Muscle of leg (tissue), 11 donors: ENCODE results near the gene AIF1. TPM values are rescaled to one million over a fixed set of nuclear protein-coding genes. Genes with fewer than 3 reads are reported as not detected.

Experiments
- DNase-seq: peaks from one replicate; pipeline ENCODE4 v3.0.0; 2013
- H3K27ac ChIP-seq: one replicate; pipeline ENCODE4 v1.5.1; 2013; ENCODE audit warnings: mild to moderate bottlenecking, low read length, control low read depth
- H3K27me3 ChIP-seq: one replicate; pipeline ENCODE4 v1.6.1; 2013; ENCODE audit warnings: low read length; ENCODE audit not compliant: control insufficient read depth, insufficient read depth
- H3K36me3 ChIP-seq: one replicate; pipeline ENCODE4 v1.6.1; 2013; ENCODE audit warnings: low read length; ENCODE audit not compliant: control insufficient read depth, insufficient read depth
- H3K4me1 ChIP-seq: one replicate; pipeline ENCODE4 v1.6.1; 2013; ENCODE audit warnings: low read length; ENCODE audit not compliant: control insufficient read depth, insufficient read depth
- H3K4me3 ChIP-seq: one replicate; pipeline ENCODE4 v1.5.1; 2013; ENCODE audit warnings: low read length, control low read depth
- H3K9me3 ChIP-seq: replicated peaks from 2 replicates; pipeline ENCODE4 v1.6.1; 2013; ENCODE audit warnings: low read depth, low read length; ENCODE audit not compliant: control insufficient read depth
- WGBS: methylation state at CpG from one replicate; pipeline ENCODE4 v1.1.5; 2013; ENCODE audit warnings: missing lambda C conversion rate; ENCODE audit not compliant: insufficient coverage; 5-methylcytosine and 5-hydroxymethylcytosine counted together
- polyA plus RNA-seq, 8 donors: library from polyadenylated mRNA; unstranded; fragments of 120-200 nt; gene quantifications; one replicate each; pipeline versions ENCODE4 v1.2.1 to v1.2.3, GENCODE V29; 2013; ENCODE audit warnings: inconsistent platforms in 1 of 8, low replicate concordance in 1 of 8; ENCODE audit not compliant: insufficient read length in 8 of 8, insufficient read depth in 1 of 8
- total RNA-seq: library from RNA; stranded (reverse); fragments of 120-200 nt; gene quantifications from one replicate; pipeline ENCODE4 v1.2.4, GENCODE V29; 2013

AIF1 gene
- total and polyA plus RNA-seq, 9 donors, result 18.7 to 29.5 (median 21.8) TPM

DNA sequence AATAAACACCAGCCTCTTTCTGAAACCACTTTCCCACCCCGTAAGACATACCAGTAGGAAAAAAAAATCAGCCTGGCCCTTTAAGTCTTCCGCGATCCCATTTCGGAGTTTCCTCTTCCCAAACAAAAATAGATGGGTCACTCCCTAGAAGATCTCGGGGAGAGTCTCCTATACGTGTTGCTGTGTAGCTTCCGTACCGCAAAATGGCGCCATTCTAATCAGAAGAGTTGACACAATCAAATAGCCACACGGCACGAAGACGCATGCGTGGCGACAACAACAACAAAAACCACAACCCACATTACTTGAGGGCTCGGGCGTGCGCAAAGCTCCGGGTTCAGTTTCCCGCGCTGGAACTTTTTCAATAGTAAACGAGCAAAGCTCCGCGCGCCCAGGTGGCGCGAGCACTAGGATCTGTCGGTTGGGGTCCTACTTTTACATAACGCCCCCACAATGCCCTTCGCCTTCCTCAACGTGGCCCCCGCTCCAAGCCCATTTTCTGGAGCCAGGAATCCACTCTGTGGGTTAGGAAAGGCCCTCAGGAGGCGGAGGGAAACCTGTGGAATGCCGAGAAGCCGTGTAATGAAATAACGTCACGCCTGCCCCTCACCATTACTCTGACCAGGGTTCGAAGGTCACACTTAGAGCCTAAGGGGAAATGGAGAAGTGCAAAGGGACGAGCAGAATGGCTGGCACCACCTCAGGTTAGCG, 49.9 kb downstream of the AIF1 start, which contains the start of gene GPANK1:
TSS of gene GPANK1 (minus strand) at position 208 of the 711 bp plus-strand sequence. CDS start 519 bp downstream, outside the sequence.
- Histone ChIP-seq H3K4me1 (peaks cover 29% of the 10 kb centered on the region), H3K9me3 (no peaks in the 10 kb centered on the region), H3K27me3 (no peaks in the 10 kb centered on the region), H3K27ac (peak within 1 kb of the TSS; percentile 100), H3K36me3 (peaks cover 58% of the 10 kb centered on the region), H3K4me3 (peak within 1 kb of the TSS; percentile 70)
- DNase-seq, result peak; percentile 99
- 0% methylated on average over 27 of the region's 39 CpGs for WGBS

DNA sequence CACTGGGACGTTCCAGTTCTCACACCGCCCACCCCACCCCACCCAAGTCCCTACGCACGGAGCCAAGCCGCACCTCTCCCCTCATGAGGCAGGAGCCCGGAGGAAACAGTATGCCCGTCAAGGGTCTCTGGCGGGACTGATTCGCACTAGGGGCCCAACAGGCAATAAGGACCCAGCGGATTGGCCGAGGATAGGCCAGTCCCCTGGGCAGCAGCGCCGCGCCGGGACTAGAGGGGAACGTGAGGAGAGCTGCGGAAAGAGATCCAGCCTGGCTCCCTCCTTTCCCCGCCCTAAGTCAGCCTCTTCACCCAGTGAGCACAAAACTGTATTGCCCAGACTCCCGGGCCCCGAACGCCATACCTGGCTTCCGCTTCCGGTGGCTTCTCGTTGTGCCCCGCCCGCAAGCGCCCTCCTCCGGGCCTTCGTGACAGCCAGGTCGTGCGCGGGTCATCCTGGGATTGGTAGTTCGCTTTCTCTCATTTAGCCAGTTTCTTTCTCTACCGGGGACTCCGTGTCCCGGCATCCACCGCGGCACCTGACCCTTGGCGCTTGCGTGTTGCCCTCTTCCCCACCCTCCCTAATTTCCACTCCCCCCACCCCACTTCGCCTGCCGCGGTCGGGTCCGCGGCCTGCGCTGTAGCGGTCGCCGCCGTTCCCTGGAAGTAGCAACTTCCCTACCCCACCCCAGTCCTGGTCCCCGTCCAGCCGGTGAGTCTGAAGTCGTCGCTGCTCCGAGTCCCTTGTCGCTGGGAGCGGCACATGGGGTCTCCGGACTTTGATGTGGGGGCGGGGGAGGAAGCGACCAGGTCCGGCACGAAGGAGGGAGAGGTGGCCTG, 50.7 kb downstream of the AIF1 start, which contains the start of gene CSNK2B:
TSS of gene CSNK2B (plus strand) at position 580 of the 836 bp plus-strand sequence. CDS start 752 bp downstream, outside the sequence.
- Histone ChIP-seq H3K36me3 (peaks cover 66% of the 10 kb centered on the region), H3K27ac (peak within 1 kb of the TSS; percentile 100), H3K9me3 (no peaks in the 10 kb centered on the region), H3K4me3 (peak within 1 kb of the TSS; percentile 70), H3K27me3 (no peaks in the 10 kb centered on the region), H3K4me1 (peaks cover 26% of the 10 kb centered on the region)
- 0% methylated on average over 41 of the region's 63 CpGs for WGBS
- DNase-seq, result peak; percentile 100

DNA sequence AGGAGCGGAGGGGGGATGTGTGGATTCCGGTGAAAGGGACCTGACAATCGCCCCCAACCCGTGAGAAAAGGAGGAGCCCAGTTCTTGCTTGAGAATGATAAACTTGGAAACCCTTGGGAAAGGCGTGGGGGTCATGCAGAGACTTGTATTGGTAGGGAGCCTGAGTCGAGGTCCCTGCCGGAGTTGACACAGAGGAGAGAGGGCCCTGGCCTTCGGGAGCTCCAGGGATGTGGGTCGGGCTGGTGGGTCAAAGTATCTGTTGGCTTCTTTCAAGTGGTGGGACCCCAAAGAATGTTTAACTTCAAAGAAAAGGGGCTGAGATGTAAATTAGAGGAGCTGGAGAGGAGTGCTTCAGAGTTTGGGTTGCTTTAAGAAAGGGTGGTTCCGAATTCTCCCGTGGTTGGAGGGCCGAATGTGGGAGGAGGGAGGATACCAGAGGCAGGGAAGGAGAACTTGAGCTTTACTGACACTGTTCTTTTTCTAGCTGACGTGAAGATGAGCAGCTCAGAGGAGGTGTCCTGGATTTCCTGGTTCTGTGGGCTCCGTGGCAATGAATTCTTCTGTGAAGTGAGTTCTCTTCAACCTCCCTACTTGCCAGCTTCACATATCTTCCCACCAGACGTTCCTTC, 51.4 kb downstream of the AIF1 start:
- peaks cover 73% of the 10 kb centered on the region for H3K36me3 ChIP-seq
- WGBS, result 5% methylated on average over 14 of the region's 15 CpGs
- no peak for DNase-seq
- H3K27me3 ChIP-seq, result no peaks in the 10 kb centered on the region
- H3K4me1 ChIP-seq, result peaks cover 22% of the 10 kb centered on the region
- H3K9me3 ChIP-seq, result no peaks in the 10 kb centered on the region
- peak overlapping the region; percentile 60 for H3K27ac ChIP-seq
- H3K4me3 ChIP-seq, result peak overlapping the region; percentile 70

Other genes with a start within 250 kb of the AIF1 start
Only the 30 nearest of the 35 such genes appear.
- 0.75 TPM for gene MICB, start 117.1 kb upstream of the AIF1 start, total RNA-seq
- gene MICB, start 117.1 kb upstream of the AIF1 start, polyA plus RNA-seq, result 1 to 10 TPM in 4 of 8 donors, under 1 TPM in 4; 0.39 to 1.4 (median 1.0) TPM
- not detected for gene MCCD1, start 86.3 kb upstream of the AIF1 start, total RNA-seq
- not detected for gene MCCD1, start 86.3 kb upstream of the AIF1 start, polyA plus RNA-seq
- 354 TPM for gene DDX39B, start 73.2 kb upstream of the AIF1 start, total RNA-seq
- gene DDX39B, start 73.2 kb upstream of the AIF1 start, polyA plus RNA-seq, result 100 to 1,000 TPM; 311 to 433 (median 373) TPM
- 1.4 TPM for gene ATP6V1G2, start 68.6 kb upstream of the AIF1 start, total RNA-seq
- 1 to 10 TPM; 2.1 to 5.6 (median 4.6) TPM for gene ATP6V1G2, start 68.6 kb upstream of the AIF1 start, polyA plus RNA-seq
- 19.1 TPM for gene NFKBIL1, start 67.6 kb upstream of the AIF1 start, total RNA-seq
- gene NFKBIL1, start 67.6 kb upstream of the AIF1 start, polyA plus RNA-seq, result 10 to 100 TPM; 16.3 to 20.6 (median 17.2) TPM
- gene LTA, start 42.9 kb upstream of the AIF1 start, total RNA-seq, result 0.04 TPM
- under 1 TPM in 5 of 8 donors, not detected in 3; 0.12 to 0.26 (median 0.19) TPM for gene LTA, start 42.9 kb upstream of the AIF1 start, polyA plus RNA-seq
- gene TNF, start 39.7 kb upstream of the AIF1 start, total RNA-seq, result 0.22 TPM
- under 1 TPM in 6 of 8 donors, not detected in 2; 0.08 to 0.80 (median 0.25) TPM for gene TNF, start 39.7 kb upstream of the AIF1 start, polyA plus RNA-seq
- gene LTB, start 32.8 kb upstream of the AIF1 start, total RNA-seq, result 0.58 TPM
- 1 to 10 TPM; 1.1 to 2.9 (median 2.3) TPM for gene LTB, start 32.8 kb upstream of the AIF1 start, polyA plus RNA-seq
- gene LST1, start 29.0 kb upstream of the AIF1 start, total RNA-seq, result 9.0 TPM
- gene LST1, start 29.0 kb upstream of the AIF1 start, polyA plus RNA-seq, result 1 to 10 TPM; 5.0 to 7.7 (median 6.8) TPM
- not detected for gene NCR3, start 22.2 kb upstream of the AIF1 start, total RNA-seq
- gene NCR3, start 22.2 kb upstream of the AIF1 start, polyA plus RNA-seq, result under 1 TPM in 1 of 8 donors, not detected in 7; 0.14 TPM
- gene PRRC2A, start 5.5 kb downstream of the AIF1 start, total RNA-seq, result 51.3 TPM
- 100 to 1,000 TPM; 124 to 175 (median 153) TPM for gene PRRC2A, start 5.5 kb downstream of the AIF1 start, polyA plus RNA-seq
- gene BAG6, start 37.4 kb downstream of the AIF1 start, total RNA-seq, result 150 TPM
- gene BAG6, start 37.4 kb downstream of the AIF1 start, polyA plus RNA-seq, result 100 to 1,000 TPM; 170 to 229 (median 214) TPM
- gene APOM, start 40.7 kb downstream of the AIF1 start, total RNA-seq, result 2.6 TPM
- 1 to 10 TPM; 3.5 to 8.5 (median 4.1) TPM for gene APOM, start 40.7 kb downstream of the AIF1 start, polyA plus RNA-seq
- 17.1 TPM for gene C6orf47, start 45.5 kb downstream of the AIF1 start, total RNA-seq
- gene C6orf47, start 45.5 kb downstream of the AIF1 start, polyA plus RNA-seq, result 10 to 100 TPM; 13.7 to 18.9 (median 14.7) TPM
- gene GPANK1, start 49.8 kb downstream of the AIF1 start, total RNA-seq, result 9.8 TPM
- 10 to 100 TPM; 13.8 to 19.0 (median 15.7) TPM for gene GPANK1, start 49.8 kb downstream of the AIF1 start, polyA plus RNA-seq
- 107 TPM for gene CSNK2B, start 50.8 kb downstream of the AIF1 start, total RNA-seq
- gene CSNK2B, start 50.8 kb downstream of the AIF1 start, polyA plus RNA-seq, result 100 to 1,000 TPM; 127 to 175 (median 140) TPM
- gene LY6G5B, start 54.7 kb downstream of the AIF1 start, total RNA-seq, result 4.9 TPM
- 10 to 100 TPM in 5 of 8 donors, 1 to 10 TPM in 3; 5.8 to 16.7 (median 12.8) TPM for gene LY6G5B, start 54.7 kb downstream of the AIF1 start, polyA plus RNA-seq
- 0.80 TPM for gene LY6G5C, start 65.8 kb downstream of the AIF1 start, total RNA-seq
- 1 to 10 TPM in 7 of 8 donors, under 1 TPM in 1; 0.70 to 3.9 (median 2.2) TPM for gene LY6G5C, start 65.8 kb downstream of the AIF1 start, polyA plus RNA-seq
- gene ABHD16A, start 88.1 kb downstream of the AIF1 start, total RNA-seq, result 50.8 TPM
- 10 to 100 TPM; 42.0 to 55.8 (median 44.9) TPM for gene ABHD16A, start 88.1 kb downstream of the AIF1 start, polyA plus RNA-seq
- gene LY6G6F, start 91.6 kb downstream of the AIF1 start, total RNA-seq, result not detected
- not detected for gene LY6G6F, start 91.6 kb downstream of the AIF1 start, polyA plus RNA-seq
- 0.58 TPM for gene LY6G6D, start 100.1 kb downstream of the AIF1 start, total RNA-seq
- gene LY6G6D, start 100.1 kb downstream of the AIF1 start, polyA plus RNA-seq, result 1 to 10 TPM in 1 of 8 donors, under 1 TPM in 4, not detected in 3; 0.31 to 1.7 (median 0.75) TPM
- gene LY6G6C, start 106.5 kb downstream of the AIF1 start, total RNA-seq, result 0.09 TPM
- gene LY6G6C, start 106.5 kb downstream of the AIF1 start, polyA plus RNA-seq, result 1 to 10 TPM in 1 of 8 donors, under 1 TPM in 6, not detected in 1; 0.15 to 1.2 (median 0.37) TPM
- 0.09 TPM for gene MPIG6B, start 108.1 kb downstream of the AIF1 start, total RNA-seq
- 1 to 10 TPM in 1 of 8 donors, under 1 TPM in 7; 0.44 to 1.2 (median 0.74) TPM for gene MPIG6B, start 108.1 kb downstream of the AIF1 start, polyA plus RNA-seq
- 101 TPM for gene DDAH2, start 114.1 kb downstream of the AIF1 start, total RNA-seq
- gene DDAH2, start 114.1 kb downstream of the AIF1 start, polyA plus RNA-seq, result 100 to 1,000 TPM; 111 to 147 (median 135) TPM
- gene CLIC1, start 121.3 kb downstream of the AIF1 start, total RNA-seq, result 219 TPM
- 100 to 1,000 TPM; 117 to 177 (median 152) TPM for gene CLIC1, start 121.3 kb downstream of the AIF1 start, polyA plus RNA-seq
- gene MSH5, start 124.8 kb downstream of the AIF1 start, total RNA-seq, result 9.1 TPM
- 10 to 100 TPM in 6 of 8 donors, 1 to 10 TPM in 2; 5.3 to 20.8 (median 11.5) TPM for gene MSH5, start 124.8 kb downstream of the AIF1 start, polyA plus RNA-seq
- 2.7 TPM for gene SAPCD1, start 147.4 kb downstream of the AIF1 start, total RNA-seq
- 1 to 10 TPM; 1.4 to 6.3 (median 2.9) TPM for gene SAPCD1, start 147.4 kb downstream of the AIF1 start, polyA plus RNA-seq
- 1.2 TPM for gene VWA7, start 162.1 kb downstream of the AIF1 start, total RNA-seq
- 1 to 10 TPM in 7 of 8 donors, under 1 TPM in 1; 0.71 to 2.1 (median 1.6) TPM for gene VWA7, start 162.1 kb downstream of the AIF1 start, polyA plus RNA-seq
- gene VARS1, start 180.5 kb downstream of the AIF1 start, total RNA-seq, result 21.9 TPM
- gene VARS1, start 180.5 kb downstream of the AIF1 start, polyA plus RNA-seq, result 10 to 100 TPM; 35.1 to 63.0 (median 51.2) TPM
- 42.0 TPM for gene LSM2, start 191.7 kb downstream of the AIF1 start, total RNA-seq
- gene LSM2, start 191.7 kb downstream of the AIF1 start, polyA plus RNA-seq, result 10 to 100 TPM; 41.3 to 64.3 (median 56.8) TPM